GM12891 (cell line): ENCODE data around the gene CFAP100.
A peak's percentile ranks its signal among the peaks of the same experiment; 100 is the strongest.

Source experiments
- DNase-seq: peaks from one replicate; pipeline ENCODE4 v3.0.0; 2011; ENCODE audit warnings: low spot score; ENCODE audit not compliant: insufficient read length
- FAIRE-seq: peaks from 2 replicates; lab custom pipeline; 2011; peaks lifted over from hg19 to GRCh38; lab: Jason Lieb, UNC
- PAX5 ChIP-seq: IDR thresholded peaks from 2 replicates; pipeline ENCODE4 v1.6.1; 2011; ENCODE audit warnings: low read length, moderate library complexity, mild to moderate bottlenecking; ENCODE audit not compliant: insufficient read depth, severe bottlenecking
- POLR2A ChIP-seq: IDR thresholded peaks from 2 replicates; pipeline ENCODE4 v1.6.1; 2011; ENCODE audit warnings: low read depth, low read length, control low read depth
- POLR2AphosphoS5 ChIP-seq: IDR thresholded peaks from 2 replicates; pipeline ENCODE4 v1.6.1; 2011; ENCODE audit warnings: low read depth, low read length, control low read depth
- POU2F2 ChIP-seq: IDR thresholded peaks from 2 replicates; pipeline ENCODE4 v1.6.1; 2011; ENCODE audit warnings: low read depth, mild to moderate bottlenecking, control low read depth, low read length, moderate library complexity
- SPI1 ChIP-seq: IDR thresholded peaks from 2 replicates; pipeline ENCODE4 v1.6.1; 2011; ENCODE audit warnings: low read depth, low read length, control low read depth
- TAF1 ChIP-seq: IDR thresholded peaks from 2 replicates; pipeline ENCODE4 v1.6.1; 2011; ENCODE audit warnings: low read depth, low read length, control low read depth

Gene CFAP100

GRCh38 chr3:126446791-126447190 lies 52.1 kb downstream of the CFAP100 start:
- DNase-seq (no peak), FAIRE-seq (no peak)
- no peak for TF ChIP-seq POLR2A
- no peak for TF ChIP-seq TAF1
- TF ChIP-seq POU2F2: no peak
- no peak for TF ChIP-seq SPI1
- no peak for TF ChIP-seq POLR2AphosphoS5

- no peak for TF ChIP-seq PAX5
- DNase-seq: no peak
- no peak for FAIRE-seq
These were observed 52.9 kb downstream of the CFAP100 start for GRCh38 chr3:126447456-126448106.

GRCh38 chr3:126448136-126448892 lies 53.6 kb downstream of the CFAP100 start:
- DNase-seq: no peak
- FAIRE-seq: no peak
- no peak for TF ChIP-seq SPI1
- no peak for TF ChIP-seq POU2F2
- TF ChIP-seq PAX5: no peak
- no peak for TF ChIP-seq POLR2A
- TF ChIP-seq POLR2AphosphoS5: no peak
- no peak for TF ChIP-seq TAF1

- no peak for DNase-seq
- no peak for FAIRE-seq
- no peak for TF ChIP-seq POU2F2
- no peak for TF ChIP-seq POLR2A
- TF ChIP-seq SPI1: no peak
- TF ChIP-seq TAF1: no peak
- no peak for TF ChIP-seq POLR2AphosphoS5
- TF ChIP-seq PAX5: no peak
These were observed 54.1 kb downstream of the CFAP100 start for GRCh38 chr3:126448893-126449180.

- FAIRE-seq: no peak
- DNase-seq: no peak
- TF ChIP-seq PAX5: no peak
- no peak for TF ChIP-seq TAF1
- no peak for TF ChIP-seq SPI1
- no peak for TF ChIP-seq POLR2A
- no peak for TF ChIP-seq POLR2AphosphoS5
- TF ChIP-seq POU2F2: no peak
These were observed 54.9 kb downstream of the CFAP100 start for GRCh38 chr3:126449621-126450051.

- TF ChIP-seq SPI1: no peak
- TF ChIP-seq POLR2A: peak; percentile 32; the same call in 1 of the 2 replicates
- DNase-seq (no peak), FAIRE-seq (no peak)
These were observed 55.5 kb downstream of the CFAP100 start for GRCh38 chr3:126450219-126450618.

- TF ChIP-seq TAF1 (no peak), SPI1 (no peak), POLR2A (no peak), POLR2AphosphoS5 (no peak), POU2F2 (no peak)
- FAIRE-seq (no peak), DNase-seq (no peak)
These were observed 56.0 kb downstream of the CFAP100 start for GRCh38 chr3:126450744-126451143.

GRCh38 chr3:126451511-126451910 lies 56.8 kb downstream of the CFAP100 start:
- no peak for TF ChIP-seq TAF1
- no peak for TF ChIP-seq POLR2A
- TF ChIP-seq POU2F2: no peak
- TF ChIP-seq SPI1: no peak
- TF ChIP-seq POLR2AphosphoS5: no peak
- no peak for TF ChIP-seq PAX5
- FAIRE-seq: no peak
- no peak for DNase-seq

GRCh38 chr3:126452213-126452612 lies 57.5 kb downstream of the CFAP100 start:
- no peak for FAIRE-seq
- no peak for TF ChIP-seq TAF1
- TF ChIP-seq POU2F2: no peak
- TF ChIP-seq SPI1: no peak
- TF ChIP-seq PAX5: no peak
- no peak for TF ChIP-seq POLR2A
- no peak for TF ChIP-seq POLR2AphosphoS5
- no peak for DNase-seq

GRCh38 chr3:126454025-126454424 lies 59.3 kb downstream of the CFAP100 start:
- no peak for FAIRE-seq
- no peak for DNase-seq
- no peak for TF ChIP-seq PAX5
- no peak for TF ChIP-seq POU2F2
- TF ChIP-seq SPI1: no peak
- no peak for TF ChIP-seq POLR2AphosphoS5
- no peak for TF ChIP-seq TAF1
- TF ChIP-seq POLR2A: no peak
